Endothelial cell of umbilical vein (primary cell): ENCODE data around the gene NFIA. TPM values are rescaled to one million over a fixed set of nuclear protein-coding genes. Genes with fewer than 3 reads are reported as not detected.

ENCODE experiments used
- BruUV-seq: library from RNA; stranded (reverse); fragments of 400-500 nt; replicated peaks from 2 replicates; lab custom pipeline; 2021; lab: Mats Ljungman, UMichigan
- CTCF ChIA-PET: fragments of 300-600, 350-600 bp; sonication (Branson Sonifier 250); formaldehyde crosslinking; loops from one replicate; lab custom pipeline; 2021; ENCODE audit warnings: antibody characterized with exemption, inconsistent platforms; lab: Charles Lee
- POLR2A ChIA-PET: fragments of 300-600, 350-600 bp; sonication (Branson Sonifier 250); formaldehyde crosslinking; loops from one replicate; lab custom pipeline; 2021; ENCODE audit warnings: antibody characterized with exemption, inconsistent platforms; lab: Charles Lee
- DNase-seq: peaks from one replicate; pipeline ENCODE4 v3.0.0-alpha.2; 2011; ENCODE audit warnings: low read depth, low spot score
- FAIRE-seq: peaks from 2 replicates; lab custom pipeline; 2011; peaks lifted over from hg19 to GRCh38; lab: Jason Lieb, UNC
- H2AFZ ChIP-seq: 2 replicates; pipeline ENCODE4 v1.6.0; 2012; ENCODE audit warnings: low read depth, low read length, control low read depth, inconsistent platforms
- H3K27ac ChIP-seq: 2 replicates; pipeline ENCODE4 v1.5.1; 2011; ENCODE audit warnings: low read depth, mild to moderate bottlenecking, control low read depth, low read length, moderate library complexity; ENCODE audit not compliant: insufficient read depth
- H3K27me3 ChIP-seq, 2 experiments: 2 replicates each; pipeline versions ENCODE4 v1.6.0 to v1.6.1; 2011; ENCODE audit warnings: low read length in 2 of 2, mixed read lengths in 1 of 2; ENCODE audit not compliant: control insufficient read depth in 2 of 2, insufficient read depth in 2 of 2
- H3K36me3 ChIP-seq, 2 experiments: 2 replicates in 1 of 2; 3 replicates in 1 of 2; pipeline ENCODE4 v1.5.1; 2011; ENCODE audit warnings: low read length in 2 of 2, mild to moderate bottlenecking in 1 of 2, moderate library complexity in 1 of 2; ENCODE audit not compliant: control insufficient read depth in 2 of 2, insufficient read depth in 2 of 2; ENCODE audit errors: extremely low read depth in 1 of 2
- H3K4me1 ChIP-seq: 3 replicates; pipeline ENCODE4 v1.5.1; 2011; ENCODE audit warnings: mild to moderate bottlenecking, low read length; ENCODE audit not compliant: control insufficient read depth, insufficient read depth; ENCODE audit errors: extremely low read depth
- H3K4me2 ChIP-seq: 2 replicates; pipeline ENCODE4 v1.6.1; 2011; ENCODE audit warnings: low read length, control low read depth, mixed read lengths; ENCODE audit not compliant: insufficient read depth
- H3K4me3 ChIP-seq, 3 experiments: fragments of 200-600 bp in 1 of 3; sonication (generic), shearing (Covaris generic) in 1 of 3; replicated peaks in 1 of 3; 2 replicates each; pipeline ENCODE4 v1.5.1; 2011 to 2016; ENCODE audit warnings: control low read depth in 3 of 3, low read length in 3 of 3, mild to moderate bottlenecking in 2 of 3, inconsistent platforms in 1 of 3, low read depth in 1 of 3, moderate library complexity in 1 of 3; ENCODE audit not compliant: insufficient read depth in 1 of 3
- H3K79me2 ChIP-seq: 2 replicates; pipeline ENCODE4 v1.6.0; 2012; ENCODE audit warnings: low read length, inconsistent platforms; ENCODE audit not compliant: control insufficient read depth, insufficient read depth
- H3K9ac ChIP-seq: replicated peaks from 2 replicates; pipeline ENCODE3; 2011; ENCODE audit warnings: low read length, control low read depth; ENCODE audit not compliant: insufficient read depth; ENCODE audit errors: extremely low read depth
- H3K9me1 ChIP-seq: replicated peaks from 3 replicates; pipeline ENCODE4 v1.6.0; 2011; ENCODE audit warnings: mild to moderate bottlenecking, low read length; ENCODE audit not compliant: control insufficient read depth, insufficient read depth; ENCODE audit errors: extremely low read depth
- H3K9me3 ChIP-seq: replicated peaks from 2 replicates; pipeline ENCODE4 v1.5.1; 2012; ENCODE audit warnings: low read length, inconsistent platforms; ENCODE audit not compliant: control insufficient read depth, insufficient read depth
- H4K20me1 ChIP-seq: replicated peaks from 2 replicates; pipeline ENCODE3; 2011; ENCODE audit warnings: mild to moderate bottlenecking, low read length; ENCODE audit not compliant: control insufficient read depth, insufficient read depth; ENCODE audit errors: extremely low read depth
- EZH2 ChIP-seq: IDR thresholded peaks from 2 replicates; pipeline ENCODE4 v1.6.1; 2012; ENCODE audit warnings: borderline replicate concordance, low read depth, mild to moderate bottlenecking, moderate library complexity, low read length, inconsistent platforms; ENCODE audit not compliant: severe bottlenecking
- FOS ChIP-seq: IDR thresholded peaks from 2 replicates; pipeline ENCODE4 v1.6.1; 2011; ENCODE audit warnings: mild to moderate bottlenecking, low read length, moderate library complexity, borderline replicate concordance; ENCODE audit not compliant: insufficient read depth
- GATA2 ChIP-seq: IDR thresholded peaks from 2 replicates; pipeline ENCODE4 v1.7.0; 2011; ENCODE audit warnings: low read depth, mild to moderate bottlenecking, moderate library complexity, mixed read lengths, low read length; ENCODE audit not compliant: insufficient read length, insufficient read depth
- MAX ChIP-seq: IDR thresholded peaks from 2 replicates; pipeline ENCODE4 v1.6.1; 2011; ENCODE audit not compliant: insufficient read depth, insufficient read length
- POLR2A ChIP-seq: IDR thresholded peaks from 2 replicates; pipeline ENCODE4 v1.6.1; 2012; ENCODE audit warnings: low read depth, mild to moderate bottlenecking, control low read depth, low read length
- POLR2AphosphoS5 ChIP-seq: IDR thresholded peaks from 2 replicates; pipeline ENCODE4 v1.6.1; 2012; ENCODE audit warnings: low read depth, mild to moderate bottlenecking, control low read depth, low read length, moderate library complexity; ENCODE audit not compliant: insufficient read depth
- dilution Hi-C: fragments of 300-500 bp; cut with MboI; formaldehyde crosslinking; loops from one replicate; pipeline ENCODE4 v1.15.0; 2019; ENCODE audit warnings: low sequenced_read_pairs; ENCODE audit not compliant: extremely low pct_ligation_motif_present
- intact Hi-C: fragments of 100-400 bp; cut with micrococcal nuclease; formaldehyde crosslinking; loops from one replicate; pipeline ENCODE4 v1.10.0; 2022
- polyA plus RNA-seq, 4 experiments: library from polyadenylated mRNA; depleted of rRNA in 3 of 4; stranded (reverse) in 3 of 4; unstranded in 1 of 4; fragments of >200 nt; gene quantifications; 2 replicates each; pipeline versions ENCODE4 v1.2.1 to v1.2.3, GENCODE V29; 2011 to 2012; ENCODE audit warnings: missing spikeins in 1 of 4
- total RNA-seq: library from RNA; stranded (reverse); gene quantifications from 2 replicates; pipeline ENCODE4 v1.2.3, GENCODE V29; 2021

NFIA gene
- total and polyA plus RNA-seq, 2 donors (not counting 3 experiments of a cell fraction or from before 2014, with no cell fraction given): 25.5 to 47.0 TPM

GRCh38 chr1:61436491-61437120 is 354.2 kb downstream of the NFIA start:
- intact Hi-C loops: loop anchor here (1.0 to 5.0 kb wide), 13 partner anchors 17 to 1279 kb away; no protein-coding TSS in a partner anchor
- peak; percentile 70 for TF ChIP-seq GATA2
- peak; percentile 51 for TF ChIP-seq POLR2AphosphoS5
- TF ChIP-seq MAX: no peak
- peak; percentile 65 for TF ChIP-seq FOS

GRCh38 chr1:61439234-61439633 is 356.9 kb downstream of the NFIA start:
- Histone ChIP-seq H3K36me3 (no peaks in the 10 kb centered on the region), H3K9me3 (no peaks in the 10 kb centered on the region), H3K4me3 (no peak overlapping the region), H3K27me3 (no peaks in the 10 kb centered on the region), H3K4me2 (no peak overlapping the region), H3K9me1 (no peaks in the 10 kb centered on the region), H4K20me1 (no peaks in the 10 kb centered on the region), H2AFZ (no peak overlapping the region), H3K79me2 (no peaks in the 10 kb centered on the region), H3K4me1 (peaks cover 34% of the 10 kb centered on the region), H3K9ac (no peak overlapping the region), H3K27ac (no peak overlapping the region)
- intact Hi-C loops (loop anchor here (5.0 kb wide), 4 partner anchors 52 to 1282 kb away; no protein-coding TSS in a partner anchor), dilution Hi-C loops (no loop called here)
- POLR2A ChIA-PET: no interaction called here
- CTCF ChIA-PET: interaction anchor here (1.3 to 1.4 kb wide), 2 partner anchors 9 to 13 kb away, joined by 4 to 5 read pairs; no protein-coding TSS in a partner anchor
- no TSS peak for BruUV-seq
- TF ChIP-seq POLR2A: no peak
- TF ChIP-seq POLR2AphosphoS5: no peak
- TF ChIP-seq EZH2: no peak
- TF ChIP-seq FOS: no peak
- no peak for FAIRE-seq
- no peak for DNase-seq

More at GRCh38 chr1:61436491-61437120, 354.2 kb downstream of the NFIA start:
- no peaks in the 10 kb centered on the region for H3K79me2 ChIP-seq
- H3K4me2 ChIP-seq: peak overlapping the region; percentile 62
- H3K36me3 ChIP-seq: no peaks in the 10 kb centered on the region
- H3K27ac ChIP-seq: peak overlapping the region; percentile 94
- H2AFZ ChIP-seq: peak overlapping the region; percentile 15
- DNase-seq (peak; percentile 78), FAIRE-seq (peak; percentile 70)
- no peaks in the 10 kb centered on the region for H4K20me1 ChIP-seq
- peaks cover 42% of the 10 kb centered on the region for H3K4me1 ChIP-seq
- CTCF ChIA-PET: interaction anchor here (0.6 to 3.0 kb wide), 20 partner anchors 8 to 1465 kb away, joined by 3 to 34 read pairs (median 4); partner anchors contain the start of gene NFIA
- H3K9me1 ChIP-seq: no peaks in the 10 kb centered on the region
- H3K27me3 ChIP-seq: no peaks in the 10 kb centered on the region
- peak overlapping the region in 1 of 3 experiments; percentile 6 for H3K4me3 ChIP-seq
- dilution Hi-C loops: no loop called here
- H3K9ac ChIP-seq: peak overlapping the region; percentile 69
- no peaks in the 10 kb centered on the region for H3K9me3 ChIP-seq
- BruUV-seq: no TSS peak
- POLR2A ChIA-PET: interaction anchor here (0.9 kb wide), 1 partner anchor 11 kb away, joined by 3 read pairs; no protein-coding TSS in a partner anchor
